Measurements from ENCODE around the gene MCU.

DNA sequence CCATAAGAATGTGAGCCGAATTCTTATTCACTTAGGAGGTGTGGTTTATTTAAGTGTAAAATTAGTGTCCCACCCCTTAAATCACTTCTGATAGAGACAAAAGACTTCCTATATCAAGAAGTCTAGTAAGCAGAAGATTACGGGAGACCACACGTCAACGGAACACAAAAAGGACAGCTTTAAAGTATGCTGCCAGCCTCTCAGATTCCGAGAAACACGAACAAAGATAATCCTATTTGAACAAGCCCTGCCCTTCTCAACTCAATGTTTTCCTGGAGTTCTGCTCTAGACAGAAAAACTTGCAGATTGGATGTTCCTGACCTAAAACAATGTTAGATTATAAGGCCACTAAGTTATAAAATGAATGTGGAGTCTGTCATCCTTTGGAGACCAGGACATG lies 4.9 kb upstream of the MCU start:
- no peak for TF ChIP-seq POLR2A (IDR thresholded peaks at IDR 0.05)
- TF ChIP-seq CTCF (IDR thresholded peaks at IDR 0.05) = no peak

Measured in gastroesophageal sphincter (tissue), 3 donors.